Measurements from ENCODE around the gene S100A14.
"Not testable (repeated sequence)": the region's sequence is repeated elsewhere in the genome, so short reads cannot be mapped to it uniquely, and the experiment has no call there.

Gene S100A14

GRCh38 chr1:153578936-153579335, 37.2 kb downstream of the S100A14 start:
- DNase-seq (ENCODE audit: low read depth) = no peak
- H3K4me3 ChIP-seq (ENCODE audit: low read length) = no peak overlapping the region
- no peak for TF ChIP-seq CTCF (conservative IDR thresholded peaks at IDR 0.05; ENCODE audit: low read length)

- no peak for TF ChIP-seq CTCF (conservative IDR thresholded peaks at IDR 0.05; ENCODE audit: low read length)
- H3K4me3 ChIP-seq (ENCODE audit: low read length) = no peak overlapping the region
- peak; percentile 73 for DNase-seq (ENCODE audit: low read depth)
These were observed 37.6 kb downstream of the S100A14 start for GRCh38 chr1:153578490-153578889.

- DNase-seq (ENCODE audit: low read depth) = no peak
- no peak for TF ChIP-seq CTCF (conservative IDR thresholded peaks at IDR 0.05; ENCODE audit: low read length)
- no peak overlapping the region for H3K4me3 ChIP-seq (ENCODE audit: low read length)
These were observed 38.5 kb downstream of the S100A14 start for GRCh38 chr1:153577624-153578051.

GRCh38 chr1:153577138-153577537, 39.0 kb downstream of the S100A14 start:
- no peak for DNase-seq (ENCODE audit: low read depth)
- no peak overlapping the region for H3K4me3 ChIP-seq (ENCODE audit: low read length)
- TF ChIP-seq CTCF (conservative IDR thresholded peaks at IDR 0.05; ENCODE audit: low read length) = no peak

GRCh38 chr1:153575497-153575896, 40.6 kb downstream of the S100A14 start:
- DNase-seq (ENCODE audit: low read depth); H3K4me3 ChIP-seq (ENCODE audit: low read length): not testable (repeated sequence)

GRCh38 chr1:153575081-153575491, 41.0 kb downstream of the S100A14 start:
- not testable (repeated sequence) for H3K4me3 ChIP-seq (ENCODE audit: low read length)

GRCh38 chr1:153573351-153573750, 42.8 kb downstream of the S100A14 start:
- no peak for DNase-seq (ENCODE audit: low read depth)
- TF ChIP-seq CTCF (conservative IDR thresholded peaks at IDR 0.05; ENCODE audit: low read length) = no peak
- no peak overlapping the region for H3K4me3 ChIP-seq (ENCODE audit: low read length)

More at GRCh38 chr1:153575081-153575491, 41.0 kb downstream of the S100A14 start:
- not testable (repeated sequence) for DNase-seq (ENCODE audit: low read depth)

- TF ChIP-seq CTCF (conservative IDR thresholded peaks at IDR 0.05; ENCODE audit: low read length) = peak; percentile 91
- peak; percentile 85 for DNase-seq (ENCODE audit: low read depth)
- no peak overlapping the region for H3K4me3 ChIP-seq (ENCODE audit: low read length)
These were observed 43.5 kb downstream of the S100A14 start for GRCh38 chr1:153572569-153573015.
